Measurements from ENCODE around the gene KRTAP17-1.
"Not testable (repeated sequence)": the region's sequence is repeated elsewhere in the genome, so short reads cannot be mapped to it uniquely, and the experiment has no call there.

Gene KRTAP17-1

GRCh38 chr17:41315204-41315794, at the start of gene KRTAP17-1:
Gene KRTAP17-1 (minus strand): TSS chr17:41315710. CDS start chr17:41315650, 60 bp downstream.
- DNase-seq (ENCODE audit: low spot score), result no peak

- DNase-seq (ENCODE audit: low spot score), result no peak
Observed at GRCh38 chr17:41363881-41364280, 48.4 kb upstream of the KRTAP17-1 start.

- DNase-seq (ENCODE audit: low spot score), result peak; percentile 37
Observed at GRCh38 chr17:41360296-41360995, 44.9 kb upstream of the KRTAP17-1 start.

GRCh38 chr17:41354536-41354935, 39.0 kb upstream of the KRTAP17-1 start:
- DNase-seq (ENCODE audit: low spot score), result no peak

GRCh38 chr17:41352597-41353366, 37.3 kb upstream of the KRTAP17-1 start:
- DNase-seq (ENCODE audit: low spot score), result no peak

GRCh38 chr17:41351177-41351576, 35.7 kb upstream of the KRTAP17-1 start:
- DNase-seq (ENCODE audit: low spot score), result no peak

GRCh38 chr17:41350381-41350878, 34.9 kb upstream of the KRTAP17-1 start, which contains the start of gene KRT33A:
Gene KRT33A (minus strand): TSS chr17:41350828. CDS start chr17:41350767, 61 bp downstream.
- not testable (repeated sequence) for DNase-seq (ENCODE audit: low spot score)

- no peak for DNase-seq (ENCODE audit: low spot score)
Observed at GRCh38 chr17:41347869-41348760, 32.6 kb upstream of the KRTAP17-1 start.

GRCh38 chr17:41346421-41346820, 30.9 kb upstream of the KRTAP17-1 start:
- not testable (repeated sequence) for DNase-seq (ENCODE audit: low spot score)

GRCh38 chr17:41345992-41346391, 30.5 kb upstream of the KRTAP17-1 start:
- DNase-seq (ENCODE audit: low spot score), result no peak

GRCh38 chr17:41343029-41343428, 27.5 kb upstream of the KRTAP17-1 start:
- no peak for DNase-seq (ENCODE audit: low spot score)

GRCh38 chr17:41340934-41341861, 25.7 kb upstream of the KRTAP17-1 start:
- DNase-seq (ENCODE audit: low spot score), result no peak

- DNase-seq (ENCODE audit: low spot score), result no peak
Observed at GRCh38 chr17:41340494-41340893, 25.0 kb upstream of the KRTAP17-1 start.

GRCh38 chr17:41339571-41340172, 24.2 kb upstream of the KRTAP17-1 start:
- no peak for DNase-seq (ENCODE audit: low spot score)

- DNase-seq (ENCODE audit: low spot score), result no peak
Observed at GRCh38 chr17:41338961-41339485, 23.5 kb upstream of the KRTAP17-1 start.

- DNase-seq (ENCODE audit: low spot score), result no peak
Observed at GRCh38 chr17:41335747-41336146, 20.2 kb upstream of the KRTAP17-1 start.

- DNase-seq (ENCODE audit: low spot score), result no peak
Observed at GRCh38 chr17:41334385-41335305, 19.1 kb upstream of the KRTAP17-1 start.

GRCh38 chr17:41333836-41334235, 18.3 kb upstream of the KRTAP17-1 start:
- no peak for DNase-seq (ENCODE audit: low spot score)

- DNase-seq (ENCODE audit: low spot score), result no peak
Observed at GRCh38 chr17:41333098-41333497, 17.6 kb upstream of the KRTAP17-1 start.

Data from LoVo (cell line).